DOHH2 (cell line): ENCODE results near the gene COL8A1.

ENCODE experiments used
- CTCF ChIP-seq: fragments of 200-600 bp; sonication (generic); IDR thresholded peaks from one replicate; pipeline ENCODE4 v1.5.1; 2014; ENCODE audit warnings: antibody characterized with exemption, mild to moderate bottlenecking, low read depth, low read length; ENCODE audit not compliant: poor library complexity, severe bottlenecking
- EZH2phosphoT487 ChIP-seq: fragments of 200-600 bp; sonication (generic); IDR thresholded peaks from 2 replicates; pipeline ENCODE4 v1.6.1; 2017; ENCODE audit warnings: borderline replicate concordance, mild to moderate bottlenecking, antibody characterized with exemption, low read length, moderate library complexity, mixed read lengths

GRCh38 chr3:99698932-99699331, 60.5 kb downstream of the COL8A1 start:
- TF ChIP-seq CTCF (no peak), EZH2phosphoT487 (no peak)
